Liver (tissue), 9 donors: ENCODE results near the gene CHAT. TPM values are rescaled to one million over a fixed set of nuclear protein-coding genes. Genes with fewer than 3 reads are reported as not detected.
"Not testable (repeated sequence)": the region's sequence is repeated elsewhere in the genome, so short reads cannot be mapped to it uniquely, and the experiment has no call there.

ENCODE experiments used
- DNase-seq: peaks from one replicate; pipeline ENCODE4 v3.0.0-alpha.2; 2017; ENCODE audit warnings: low spot score
- H3K27ac ChIP-seq, 2 donors: one replicate each; pipeline ENCODE4 v1.7.0; 2013; ENCODE audit warnings: inconsistent platforms in 2 of 2, low read length in 2 of 2, control low read depth in 1 of 2, low read depth in 1 of 2, mild to moderate bottlenecking in 1 of 2
- H3K27me3 ChIP-seq, 4 donors: one replicate each; pipeline versions ENCODE4 v1.6.1 to v1.7.0; 2013; ENCODE audit warnings: low read length in 3 of 4, inconsistent platforms in 1 of 4, mild to moderate bottlenecking in 1 of 4, moderate library complexity in 1 of 4; ENCODE audit not compliant: control insufficient read depth in 4 of 4, insufficient read depth in 4 of 4
- H3K36me3 ChIP-seq, 4 donors: one replicate each; pipeline versions ENCODE4 v1.6.1 to v1.7.0; 2013; ENCODE audit warnings: low read length in 3 of 4, mild to moderate bottlenecking in 3 of 4, low read depth in 1 of 4, moderate library complexity in 1 of 4; ENCODE audit not compliant: control insufficient read depth in 4 of 4, insufficient read depth in 3 of 4
- H3K4me1 ChIP-seq, 4 donors: one replicate each; pipeline versions ENCODE4 v1.6.1 to v1.7.0; 2013; ENCODE audit warnings: low read length in 3 of 4, mild to moderate bottlenecking in 3 of 4, moderate library complexity in 1 of 4; ENCODE audit not compliant: control insufficient read depth in 4 of 4, insufficient read depth in 4 of 4
- H3K4me3 ChIP-seq, 3 donors: one replicate each; pipeline versions ENCODE4 v1.6.1 to v1.7.0; 2013; ENCODE audit warnings: low read length in 3 of 3, control low read depth in 1 of 3, low read depth in 1 of 3, mild to moderate bottlenecking in 1 of 3
- H3K9ac ChIP-seq, 2 donors: one replicate each; pipeline ENCODE4 v1.7.0; 2013; ENCODE audit warnings: low read length in 2 of 2, mild to moderate bottlenecking in 2 of 2, moderate library complexity in 2 of 2, control low read depth in 1 of 2, low read depth in 1 of 2
- H3K9me3 ChIP-seq, 4 donors: one replicate each; pipeline versions ENCODE4 v1.6.1 to v1.7.0; 2013; ENCODE audit warnings: low read length in 3 of 4; ENCODE audit not compliant: control insufficient read depth in 4 of 4
- EGR1 ChIP-seq, 2 donors: IDR thresholded peaks; 2 replicates each; pipeline ENCODE4 v1.6.1; 2016 to 2018; ENCODE audit warnings: antibody characterized with exemption in 2 of 2, low read depth in 2 of 2
- FOXA1 ChIP-seq: IDR thresholded peaks from 2 replicates; pipeline ENCODE4 v1.6.1; 2016; ENCODE audit warnings: antibody characterized with exemption
- FOXA2 ChIP-seq: IDR thresholded peaks from 2 replicates; pipeline ENCODE4 v1.6.1; 2016; ENCODE audit warnings: antibody characterized with exemption
- GABPA ChIP-seq, 2 donors: IDR thresholded peaks in 1 of 2; conservative IDR thresholded peaks in 1 of 2; 2 replicates each; pipeline ENCODE4 v1.6.1; 2016; ENCODE audit warnings: antibody characterized with exemption in 2 of 2, mild to moderate bottlenecking in 1 of 2, moderate library complexity in 1 of 2
- HNF4G ChIP-seq: IDR thresholded peaks from 2 replicates; pipeline ENCODE4 v1.6.1; 2016; ENCODE audit warnings: antibody characterized with exemption
- JUND ChIP-seq, 2 donors: IDR thresholded peaks; 2 replicates each; pipeline ENCODE4 v1.6.1; 2016; ENCODE audit warnings: antibody characterized with exemption in 2 of 2
- RAD21 ChIP-seq, 2 donors: IDR thresholded peaks; 2 replicates each; pipeline ENCODE4 v1.6.1; 2016; ENCODE audit warnings: antibody characterized with exemption in 2 of 2, mild to moderate bottlenecking in 2 of 2
- RXRA ChIP-seq, 2 donors: IDR thresholded peaks; 2 replicates each; pipeline ENCODE4 v1.6.1; 2017 to 2018; ENCODE audit warnings: antibody characterized with exemption in 2 of 2, mild to moderate bottlenecking in 1 of 2
- SP1 ChIP-seq: IDR thresholded peaks from 2 replicates; pipeline ENCODE4 v1.6.1; 2018; ENCODE audit warnings: antibody characterized with exemption, mild to moderate bottlenecking
- YY1 ChIP-seq: IDR thresholded peaks from 2 replicates; pipeline ENCODE4 v1.6.1; 2016; ENCODE audit warnings: antibody characterized with exemption, mild to moderate bottlenecking
- WGBS: extraction: QIAGEN DNeasy Blood & Tissue Kit; methylation state at CpG from one replicate; pipeline ENCODE4 v1.1.7; 2013; 5-methylcytosine and 5-hydroxymethylcytosine counted together
- polyA plus RNA-seq, 2 donors: library from polyadenylated mRNA; stranded (reverse) in 1 of 2; unstranded in 1 of 2; fragments of 200-250 nt in 1 of 2; fragments of >200 nt in 1 of 2; fragmentation: Nextera tagmentation in 1 of 2; extraction: Ambion mirVana in 1 of 2; gene quantifications; one replicate each; pipeline versions ENCODE4 v1.2.1 to v1.2.3, GENCODE V29; 2013 to 2015
- total RNA-seq, 2 donors: library from RNA; depleted of rRNA; stranded (reverse); fragments of >200 nt; gene quantifications; one replicate each; pipeline ENCODE4 v1.2.3, GENCODE V29; 2014
- TF ChIP-seq, protein P1 (sequence below): IDR thresholded peaks from 2 replicates; pipeline ENCODE4 v1.6.1; 2016; ENCODE audit warnings: antibody characterized with exemption
- TF ChIP-seq, protein P2 (sequence below): fragments of 150-350 bp; IDR thresholded peaks from 2 replicates; pipeline ENCODE4 v1.5.1; 2017; ENCODE audit warnings: improper control_type of control experiment, low read depth, low read length; ENCODE audit not compliant: missing input control
- TF ChIP-seq, protein P3 (sequence below): IDR thresholded peaks from 2 replicates; pipeline ENCODE4 v1.6.1; 2016; ENCODE audit warnings: antibody characterized with exemption
- donor health status: healthy.
- donor health status: healthy.
- donor health status: healthy.
- donor health status: healthy.
- donor health status: healthy.

CHAT gene
- total and polyA plus RNA-seq, 4 donors = not detected

DNA sequence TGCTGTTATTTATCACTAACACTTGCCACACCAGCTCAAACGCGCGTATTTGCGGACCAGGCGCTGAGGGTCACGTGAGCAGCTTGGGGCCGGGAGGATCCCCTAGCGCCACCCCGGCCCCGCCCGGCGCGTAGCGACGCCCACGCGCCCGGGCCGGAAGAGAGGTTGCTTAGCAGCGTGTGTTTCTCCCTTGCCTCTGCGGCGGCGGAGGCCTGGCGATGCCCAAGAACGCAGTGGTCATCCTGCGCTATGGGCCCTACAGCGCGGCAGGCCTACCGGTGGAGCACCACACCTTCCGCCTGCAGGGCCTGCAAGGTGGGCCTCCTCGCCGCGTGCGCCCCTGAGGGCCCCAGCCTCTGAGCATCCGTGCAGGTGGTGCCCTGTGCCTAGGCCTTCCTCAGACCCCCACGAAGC is 65.7 kb downstream of the CHAT start, which contains the start of gene C10orf53:
Gene C10orf53 (plus strand): TSS at position 172 of the 414 bp plus-strand sequence. CDS start 47 bp downstream, at position 219.
- Histone ChIP-seq H3K4me3 (peak within 1 kb of the TSS in 1 of 3 donors; percentile 7), H3K4me1 (peaks cover 0 to 5% (median 1%) of the 10 kb centered on the region in 4 donors), H3K27ac (no peak within 1 kb of the TSS), H3K27me3 (peaks cover 0 to 15% (median 9%) of the 10 kb centered on the region in 4 donors), H3K36me3 (no peaks in the 10 kb centered on the region), H3K9ac (no peak within 1 kb of the TSS), H3K9me3 (peaks cover 4 to 14% (median 6%) of the 10 kb centered on the region in 4 donors)
- TF ChIP-seq FOXA1 (no peak), EGR1 (IDR thresholded peaks at IDR 0.05; ENCODE audit: low read depth in 2 of 2) (peak; percentile 41 to 76)
- 12% methylated on average over 36 of the region's 36 CpGs for WGBS
- DNase-seq = no peak

DNA sequence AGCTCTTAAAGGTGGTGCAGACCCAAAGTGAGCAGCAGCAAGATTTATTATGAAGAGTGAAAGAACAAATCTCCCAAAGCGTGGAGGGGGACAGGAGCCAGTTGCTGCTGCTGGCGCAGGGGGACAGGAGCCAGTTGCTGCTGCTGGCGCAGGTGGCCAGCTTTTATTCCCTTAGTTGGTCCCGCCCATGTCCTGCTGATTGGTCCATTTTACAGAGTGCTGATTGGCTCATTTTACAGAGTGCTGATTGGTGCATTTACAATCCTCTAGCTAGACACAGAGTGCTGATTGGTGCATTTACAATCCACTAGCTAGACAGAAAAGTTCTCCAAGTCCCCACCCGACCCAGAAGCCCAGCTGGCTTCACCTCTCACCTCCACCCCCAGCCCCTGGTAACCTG is 68.6 kb downstream of the CHAT start:
- peaks cover 0 to 23% (median 7%) of the 10 kb centered on the region in 4 donors for H3K27me3 ChIP-seq
- H3K36me3 ChIP-seq, H3K27ac ChIP-seq, H3K4me1 ChIP-seq, H3K4me3 ChIP-seq, DNase-seq, H3K9ac ChIP-seq: not testable (repeated sequence)
- H3K9me3 ChIP-seq = peaks cover 4 to 14% (median 8%) of the 10 kb centered on the region in 4 donors
- 75% methylated on average over 5 of the region's 5 CpGs for WGBS

DNA sequence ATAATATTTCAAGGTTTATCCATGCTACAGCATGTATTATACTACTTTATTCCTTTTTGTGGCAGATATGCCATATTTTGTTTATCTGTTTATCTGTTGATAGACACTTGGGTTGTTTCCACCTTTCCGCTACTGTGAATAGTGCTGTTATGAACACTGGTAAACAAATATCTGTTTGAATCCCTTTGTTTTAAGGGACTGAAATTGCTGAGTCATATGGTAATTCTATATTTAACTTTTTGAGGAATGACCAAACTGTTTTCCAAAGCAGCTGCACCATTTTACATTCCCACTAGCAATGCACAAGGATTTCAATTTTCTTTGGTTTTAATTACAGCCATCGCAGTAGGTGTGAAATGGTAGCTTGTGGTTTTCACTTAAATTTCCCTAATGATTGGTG is 69.0 kb downstream of the CHAT start:
- no peak for DNase-seq
- no peak overlapping the region for H3K27ac ChIP-seq
- no peak overlapping the region for H3K4me3 ChIP-seq
- 95% methylated on average over 2 of the region's 2 CpGs for WGBS
- H3K9ac ChIP-seq = no peak overlapping the region
- TF ChIP-seq JUND (IDR thresholded peaks at IDR 0.05) (no peak), FOXA1 (no peak), SP1 (no peak), FOXA2 (no peak), RAD21 (IDR thresholded peaks at IDR 0.05) (no peak)
- TF ChIP-seq, protein P1, sequence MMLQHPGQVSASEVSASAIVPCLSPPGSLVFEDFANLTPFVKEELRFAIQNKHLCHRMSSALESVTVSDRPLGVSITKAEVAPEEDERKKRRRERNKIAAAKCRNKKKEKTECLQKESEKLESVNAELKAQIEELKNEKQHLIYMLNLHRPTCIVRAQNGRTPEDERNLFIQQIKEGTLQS = no peak
- TF ChIP-seq, protein P2, sequence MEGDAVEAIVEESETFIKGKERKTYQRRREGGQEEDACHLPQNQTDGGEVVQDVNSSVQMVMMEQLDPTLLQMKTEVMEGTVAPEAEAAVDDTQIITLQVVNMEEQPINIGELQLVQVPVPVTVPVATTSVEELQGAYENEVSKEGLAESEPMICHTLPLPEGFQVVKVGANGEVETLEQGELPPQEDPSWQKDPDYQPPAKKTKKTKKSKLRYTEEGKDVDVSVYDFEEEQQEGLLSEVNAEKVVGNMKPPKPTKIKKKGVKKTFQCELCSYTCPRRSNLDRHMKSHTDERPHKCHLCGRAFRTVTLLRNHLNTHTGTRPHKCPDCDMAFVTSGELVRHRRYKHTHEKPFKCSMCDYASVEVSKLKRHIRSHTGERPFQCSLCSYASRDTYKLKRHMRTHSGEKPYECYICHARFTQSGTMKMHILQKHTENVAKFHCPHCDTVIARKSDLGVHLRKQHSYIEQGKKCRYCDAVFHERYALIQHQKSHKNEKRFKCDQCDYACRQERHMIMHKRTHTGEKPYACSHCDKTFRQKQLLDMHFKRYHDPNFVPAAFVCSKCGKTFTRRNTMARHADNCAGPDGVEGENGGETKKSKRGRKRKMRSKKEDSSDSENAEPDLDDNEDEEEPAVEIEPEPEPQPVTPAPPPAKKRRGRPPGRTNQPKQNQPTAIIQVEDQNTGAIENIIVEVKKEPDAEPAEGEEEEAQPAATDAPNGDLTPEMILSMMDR = no peak
- peaks cover 0 to 26% (median 7%) of the 10 kb centered on the region in 4 donors for H3K27me3 ChIP-seq
- H3K4me1 ChIP-seq = peaks cover 0 to 5% (median 1%) of the 10 kb centered on the region in 4 donors
- H3K36me3 ChIP-seq = no peaks in the 10 kb centered on the region
- H3K9me3 ChIP-seq = peaks cover 4 to 12% (median 8%) of the 10 kb centered on the region in 4 donors

DNA sequence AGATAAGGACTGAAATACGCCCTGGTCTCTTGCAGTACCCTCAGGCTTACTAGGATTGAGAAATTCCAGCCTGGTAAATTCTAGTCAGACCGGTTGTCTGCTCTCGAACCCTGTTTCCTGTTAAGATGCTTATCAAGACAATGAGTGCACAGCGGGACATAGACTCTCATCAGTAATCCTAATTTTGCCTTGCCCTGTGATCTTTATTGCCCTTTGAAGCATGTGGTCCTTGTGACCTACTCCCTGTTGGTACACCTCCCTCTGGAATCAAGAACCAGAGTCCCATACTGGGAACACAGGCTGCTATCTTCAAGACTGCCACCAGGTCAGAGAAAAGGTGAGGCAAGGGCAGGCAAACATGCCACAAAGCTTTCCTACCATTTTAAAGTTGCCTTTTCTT is 72.8 kb downstream of the CHAT start:
- no peak overlapping the region for H3K27ac ChIP-seq
- peaks cover under 1 to 14% (median 6%) of the 10 kb centered on the region in 4 donors for H3K27me3 ChIP-seq
- H3K4me1 ChIP-seq = no peaks in the 10 kb centered on the region
- H3K36me3 ChIP-seq = no peaks in the 10 kb centered on the region
- WGBS = 71% methylated on average over 4 of the region's 4 CpGs
- no peak for DNase-seq
- no peak overlapping the region for H3K4me3 ChIP-seq
- H3K9ac ChIP-seq = no peak overlapping the region
- TF ChIP-seq GABPA (IDR thresholded peaks at IDR 0.05 in 1 of 2, conservative IDR thresholded peaks at IDR 0.05 in 1 of 2) = no peak
- TF ChIP-seq HNF4G = no peak
- no peak for TF ChIP-seq RXRA (IDR thresholded peaks at IDR 0.05)
- TF ChIP-seq YY1 = no peak
- TF ChIP-seq, protein P3, sequence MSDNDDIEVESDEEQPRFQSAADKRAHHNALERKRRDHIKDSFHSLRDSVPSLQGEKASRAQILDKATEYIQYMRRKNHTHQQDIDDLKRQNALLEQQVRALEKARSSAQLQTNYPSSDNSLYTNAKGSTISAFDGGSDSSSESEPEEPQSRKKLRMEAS = no peak
- no peak for TF ChIP-seq EGR1 (IDR thresholded peaks at IDR 0.05; ENCODE audit: low read depth in 2 of 2)
- no peak for TF ChIP-seq RAD21 (IDR thresholded peaks at IDR 0.05)
- H3K9me3 ChIP-seq = peaks cover 0 to 5% (median under 1%) of the 10 kb centered on the region in 4 donors
